ENCODE data around the gene CCL26. TPM values are rescaled to one million over a fixed set of nuclear protein-coding genes. Genes with fewer than 3 reads are reported as not detected.

CCL26 gene
- total RNA-seq, 4 donors from 2014 or later = not detected

DNA sequence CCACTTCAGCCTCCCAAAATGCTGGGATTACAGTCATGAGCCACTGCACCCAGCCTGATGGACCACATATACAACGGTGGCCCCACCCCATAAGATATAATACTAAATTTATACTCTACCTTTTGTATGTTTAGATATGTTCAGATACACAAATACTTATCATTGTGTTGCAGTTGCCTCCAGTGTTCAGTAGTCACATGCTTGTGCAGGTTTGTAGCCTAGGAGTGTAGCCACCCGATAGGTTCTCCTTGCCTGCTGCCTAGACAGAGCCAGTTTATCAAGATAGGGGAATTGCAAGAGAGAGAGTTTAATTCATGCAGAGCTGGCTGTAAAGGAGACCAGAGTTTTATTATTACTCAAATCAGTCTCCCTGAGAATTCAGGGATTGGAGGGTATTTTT lies 32.0 kb upstream of the CCL26 start:
- H3K4me3 ChIP-seq (replicated peaks in 1 of 3) = no peak overlapping the region
- H3K4me1 ChIP-seq = no peaks in the 10 kb centered on the region
- no peaks in the 10 kb centered on the region for H3K36me3 ChIP-seq
- H3K27me3 ChIP-seq = no peaks in the 10 kb centered on the region
- H3K9me3 ChIP-seq = no peaks in the 10 kb centered on the region
- 90 to 98% methylated on average over 2 of the region's 2 CpGs for WGBS, 2 donors
- no peak overlapping the region for H3K27ac ChIP-seq
- no peak for DNase-seq
- TF ChIP-seq, protein P1, sequence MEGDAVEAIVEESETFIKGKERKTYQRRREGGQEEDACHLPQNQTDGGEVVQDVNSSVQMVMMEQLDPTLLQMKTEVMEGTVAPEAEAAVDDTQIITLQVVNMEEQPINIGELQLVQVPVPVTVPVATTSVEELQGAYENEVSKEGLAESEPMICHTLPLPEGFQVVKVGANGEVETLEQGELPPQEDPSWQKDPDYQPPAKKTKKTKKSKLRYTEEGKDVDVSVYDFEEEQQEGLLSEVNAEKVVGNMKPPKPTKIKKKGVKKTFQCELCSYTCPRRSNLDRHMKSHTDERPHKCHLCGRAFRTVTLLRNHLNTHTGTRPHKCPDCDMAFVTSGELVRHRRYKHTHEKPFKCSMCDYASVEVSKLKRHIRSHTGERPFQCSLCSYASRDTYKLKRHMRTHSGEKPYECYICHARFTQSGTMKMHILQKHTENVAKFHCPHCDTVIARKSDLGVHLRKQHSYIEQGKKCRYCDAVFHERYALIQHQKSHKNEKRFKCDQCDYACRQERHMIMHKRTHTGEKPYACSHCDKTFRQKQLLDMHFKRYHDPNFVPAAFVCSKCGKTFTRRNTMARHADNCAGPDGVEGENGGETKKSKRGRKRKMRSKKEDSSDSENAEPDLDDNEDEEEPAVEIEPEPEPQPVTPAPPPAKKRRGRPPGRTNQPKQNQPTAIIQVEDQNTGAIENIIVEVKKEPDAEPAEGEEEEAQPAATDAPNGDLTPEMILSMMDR (IDR thresholded peaks at IDR 0.05) = no peak
- no peak for TF ChIP-seq POLR2A (IDR thresholded peaks at IDR 0.05)
- intact Hi-C loops (cut with DNase I) = no loop called here

DNA sequence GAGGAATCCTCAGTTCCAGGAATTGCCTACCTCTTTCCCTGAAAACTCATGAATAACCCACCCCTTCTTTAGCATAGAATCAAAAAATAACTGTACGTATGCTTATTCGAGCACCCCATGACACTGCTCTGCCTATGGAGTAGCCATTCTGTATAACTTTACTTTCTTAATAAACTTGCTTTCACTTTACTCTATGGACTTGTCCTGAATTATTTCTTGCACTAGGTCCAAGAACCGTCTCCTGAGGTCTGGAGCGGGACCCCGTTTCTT lies 30.5 kb upstream of the CCL26 start:
- Histone ChIP-seq H3K36me3 (no peaks in the 10 kb centered on the region), H3K4me3 (replicated peaks in 1 of 3) (no peak overlapping the region), H3K27ac (no peak overlapping the region), H3K4me1 (no peaks in the 10 kb centered on the region), H3K27me3 (no peaks in the 10 kb centered on the region), H3K9me3 (no peaks in the 10 kb centered on the region)
- 84 to 88% methylated on average over 5 of the region's 5 CpGs for WGBS, 2 donors
- intact Hi-C loops (cut with DNase I) = no loop called here
- TF ChIP-seq, protein P1 (IDR thresholded peaks at IDR 0.05) = no peak
- no peak for TF ChIP-seq POLR2A (IDR thresholded peaks at IDR 0.05)
- DNase-seq = no peak

DNA sequence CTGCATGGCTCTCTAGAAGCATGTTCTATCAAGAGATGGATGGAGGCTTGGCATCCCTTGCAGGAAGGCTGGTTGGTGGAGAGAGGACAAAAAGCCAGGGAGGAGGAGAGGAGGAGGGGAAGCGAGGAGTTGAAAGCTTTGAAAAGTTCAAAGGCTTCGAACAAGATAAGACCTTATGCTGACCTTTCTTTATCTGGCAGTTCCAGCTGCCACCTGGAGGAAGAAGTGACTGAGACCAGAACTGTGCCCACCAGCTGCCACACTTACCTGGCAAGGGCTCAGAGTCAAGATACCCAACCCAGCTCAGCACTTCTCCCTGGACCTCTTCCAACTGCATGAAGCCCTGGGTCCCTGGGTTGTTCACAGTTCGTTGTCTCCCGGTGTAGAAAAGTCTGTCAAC lies 26.8 kb upstream of the CCL26 start:
- WGBS, 2 donors = 49 to 67% methylated on average over 4 of the region's 4 CpGs
- DNase-seq = no peak
- Histone ChIP-seq H3K36me3 (no peaks in the 10 kb centered on the region), H3K9me3 (no peaks in the 10 kb centered on the region), H3K27ac (no peak overlapping the region), H3K4me3 (replicated peaks in 1 of 3) (no peak overlapping the region), H3K4me1 (no peaks in the 10 kb centered on the region), H3K27me3 (no peaks in the 10 kb centered on the region)
- intact Hi-C loops (cut with DNase I) = no loop called here
- TF ChIP-seq, protein P1 (IDR thresholded peaks at IDR 0.05) = no peak
- no peak for TF ChIP-seq POLR2A (IDR thresholded peaks at IDR 0.05)

DNA sequence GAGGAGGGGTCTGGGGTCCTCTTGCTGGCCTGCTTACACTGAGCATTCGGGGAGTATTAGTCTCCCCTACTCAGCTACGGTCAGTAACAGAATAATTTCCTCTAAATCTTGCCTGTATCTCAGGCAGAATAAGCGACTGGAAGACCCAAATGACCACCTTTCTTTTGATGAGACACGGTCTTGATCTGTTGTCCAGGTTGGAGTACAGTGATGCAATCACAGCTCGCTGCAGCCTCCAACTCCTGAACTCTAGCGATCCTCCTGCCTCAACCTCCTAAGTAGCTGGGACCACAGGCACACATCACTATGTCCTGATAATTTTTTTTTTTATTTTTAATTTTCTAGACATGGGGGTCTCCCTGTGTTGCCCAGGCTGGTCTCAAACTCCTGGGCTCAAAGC lies 24.4 kb upstream of the CCL26 start:
- no peaks in the 10 kb centered on the region for H3K4me1 ChIP-seq
- intact Hi-C loops (cut with DNase I) = no loop called here
- H3K9me3 ChIP-seq = no peaks in the 10 kb centered on the region
- H3K4me3 ChIP-seq (replicated peaks in 1 of 3) = no peak overlapping the region
- TF ChIP-seq, protein P1 (IDR thresholded peaks at IDR 0.05) = no peak
- no peak for TF ChIP-seq POLR2A (IDR thresholded peaks at IDR 0.05)
- 89 to 93% methylated on average over 6 of the region's 6 CpGs for WGBS, 2 donors
- no peak for DNase-seq
- no peaks in the 10 kb centered on the region for H3K36me3 ChIP-seq
- no peaks in the 10 kb centered on the region for H3K27me3 ChIP-seq
- no peak overlapping the region for H3K27ac ChIP-seq

- Histone ChIP-seq H3K4me3 (replicated peaks in 1 of 3) (no peak overlapping the region), H3K27ac (no peak overlapping the region)
Measured at GRCh38 chr7:75795831-75796285, 23.8 kb upstream of the CCL26 start.

More at GRCh38 chr7:75795831-75796285, 23.8 kb upstream of the CCL26 start:
- H3K27me3 ChIP-seq = no peaks in the 10 kb centered on the region
- TF ChIP-seq, protein P1 (IDR thresholded peaks at IDR 0.05) = no peak
- TF ChIP-seq POLR2A (IDR thresholded peaks at IDR 0.05) = no peak
- H3K4me1 ChIP-seq = no peaks in the 10 kb centered on the region
- intact Hi-C loops (cut with DNase I) = no loop called here
- DNase-seq = peak; percentile 18 to 35
- 42 to 53% methylated on average over 9 of the region's 9 CpGs for WGBS, 2 donors
- no peaks in the 10 kb centered on the region for H3K9me3 ChIP-seq
- no peaks in the 10 kb centered on the region for H3K36me3 ChIP-seq
